GDM1 (cell line): ENCODE data around the gene XRCC4.
"Not testable (repeated sequence)": the region's sequence is repeated elsewhere in the genome, so short reads cannot be mapped to it uniquely, and the experiment has no call there.

Experiments used
- DNase-seq: peaks from one replicate; lab custom pipeline; 2025; lab: John Stamatoyannopoulos, UW

XRCC4 gene

GRCh38 chr5:83118471-83118870 lies 41.1 kb downstream of the XRCC4 start:
- no peak for DNase-seq

GRCh38 chr5:83118976-83119375 lies 41.6 kb downstream of the XRCC4 start:
- no peak for DNase-seq

- no peak for DNase-seq
These were observed 47.2 kb downstream of the XRCC4 start for GRCh38 chr5:83124593-83124992.

GRCh38 chr5:83125560-83125959 lies 48.2 kb downstream of the XRCC4 start:
- no peak for DNase-seq

- DNase-seq: no peak
These were observed 49.2 kb downstream of the XRCC4 start for GRCh38 chr5:83126501-83126900.

- DNase-seq: no peak
These were observed 56.5 kb downstream of the XRCC4 start for GRCh38 chr5:83133797-83134196.

- no peak for DNase-seq
These were observed 65.2 kb downstream of the XRCC4 start for GRCh38 chr5:83142526-83142925.

GRCh38 chr5:83145241-83145640 lies 67.9 kb downstream of the XRCC4 start:
- DNase-seq: no peak

GRCh38 chr5:83145882-83146331 lies 68.6 kb downstream of the XRCC4 start:
- DNase-seq: no peak

GRCh38 chr5:83146441-83146840 lies 69.1 kb downstream of the XRCC4 start:
- DNase-seq: no peak

GRCh38 chr5:83147593-83147992 lies 70.2 kb downstream of the XRCC4 start:
- DNase-seq: no peak

- DNase-seq: no peak
These were observed 71.0 kb downstream of the XRCC4 start for GRCh38 chr5:83148370-83148769.

- DNase-seq: no peak
These were observed 72.3 kb downstream of the XRCC4 start for GRCh38 chr5:83149671-83150070.

GRCh38 chr5:83151821-83152220 lies 74.5 kb downstream of the XRCC4 start:
- DNase-seq: no peak

GRCh38 chr5:83152996-83153395 lies 75.6 kb downstream of the XRCC4 start:
- DNase-seq: not testable (repeated sequence)

GRCh38 chr5:83156001-83156400 lies 78.7 kb downstream of the XRCC4 start:
- DNase-seq: no peak

GRCh38 chr5:83157163-83157562 lies 79.8 kb downstream of the XRCC4 start:
- peak; percentile 10 for DNase-seq

- no peak for DNase-seq
These were observed 85.3 kb downstream of the XRCC4 start for GRCh38 chr5:83162601-83163000.

GRCh38 chr5:83167538-83167937 lies 90.2 kb downstream of the XRCC4 start:
- DNase-seq: no peak

GRCh38 chr5:83169571-83170337 lies 92.4 kb downstream of the XRCC4 start:
- no peak for DNase-seq

- DNase-seq: no peak
These were observed 94.7 kb downstream of the XRCC4 start for GRCh38 chr5:83172011-83172410.

GRCh38 chr5:83172655-83173054 lies 95.3 kb downstream of the XRCC4 start:
- DNase-seq: no peak

- DNase-seq: no peak
These were observed 96.5 kb downstream of the XRCC4 start for GRCh38 chr5:83173826-83174225.

GRCh38 chr5:83177803-83178202 lies 100.5 kb downstream of the XRCC4 start:
- no peak for DNase-seq
